GM19240 (cell line): ENCODE results near the gene PLBD2.
A peak's percentile ranks its signal among the peaks of the same experiment; 100 is the strongest.

Experiments
- DNase-seq: peaks from one replicate; pipeline ENCODE4 v3.0.0; 2011; ENCODE audit warnings: low spot score; ENCODE audit not compliant: insufficient read length

PLBD2 gene

DNA sequence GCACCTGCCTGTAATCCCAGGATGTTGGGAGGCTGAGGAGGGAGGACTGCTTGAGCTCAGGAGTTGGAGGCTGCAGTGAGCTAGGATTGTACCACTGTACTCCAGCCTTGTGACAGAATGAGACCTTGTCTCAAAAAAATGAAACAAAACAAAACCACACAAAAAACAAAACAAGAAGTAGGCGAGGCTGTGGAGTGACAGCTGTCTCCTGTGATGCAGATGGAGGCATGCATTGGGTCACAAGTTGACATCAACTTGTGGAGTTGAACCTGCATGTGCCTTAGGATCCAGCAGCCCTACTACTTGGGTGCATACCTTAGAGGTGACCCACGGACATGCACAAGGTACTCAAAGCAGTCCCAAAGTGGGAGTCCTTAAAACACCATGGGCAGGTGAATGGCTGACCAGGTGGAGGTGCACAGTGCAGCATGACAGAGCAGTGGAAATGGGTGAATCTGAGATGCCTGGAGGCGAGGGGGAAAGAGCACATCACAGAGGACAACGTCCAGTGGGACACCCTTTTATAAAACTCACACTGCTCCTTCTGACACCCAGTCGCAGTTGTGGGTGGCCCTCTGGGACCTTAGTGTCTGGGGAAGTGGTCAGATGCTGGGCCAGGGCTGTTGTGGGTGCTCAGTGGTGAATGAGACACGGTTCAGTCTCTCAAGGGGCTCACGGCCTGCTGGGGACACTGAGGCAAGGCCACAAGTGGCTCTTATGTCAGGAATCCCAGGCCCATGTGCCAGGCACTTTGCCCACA lies 12.7 kb downstream of the PLBD2 start:
- no peak for DNase-seq

DNA sequence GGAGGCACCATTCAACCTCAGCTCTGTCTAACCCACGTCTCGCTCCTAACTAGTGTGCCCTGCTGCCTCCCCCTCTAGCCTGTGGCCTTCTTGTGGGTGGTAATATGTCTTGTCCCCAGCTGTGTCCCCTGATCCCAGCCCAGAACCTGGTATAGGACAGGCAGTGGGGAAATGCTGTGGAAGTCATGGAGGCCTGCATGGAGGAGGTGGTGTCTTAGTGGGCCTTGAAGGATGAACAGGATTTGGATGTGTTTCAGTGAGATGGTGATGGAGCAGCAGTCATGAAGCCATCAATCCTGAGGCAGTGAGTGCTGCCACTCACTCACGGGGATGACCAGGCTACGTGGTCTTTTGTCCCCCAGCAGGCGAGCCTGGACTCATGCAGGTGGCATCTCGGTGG lies 13.4 kb downstream of the PLBD2 start:
- no peak for DNase-seq

DNA sequence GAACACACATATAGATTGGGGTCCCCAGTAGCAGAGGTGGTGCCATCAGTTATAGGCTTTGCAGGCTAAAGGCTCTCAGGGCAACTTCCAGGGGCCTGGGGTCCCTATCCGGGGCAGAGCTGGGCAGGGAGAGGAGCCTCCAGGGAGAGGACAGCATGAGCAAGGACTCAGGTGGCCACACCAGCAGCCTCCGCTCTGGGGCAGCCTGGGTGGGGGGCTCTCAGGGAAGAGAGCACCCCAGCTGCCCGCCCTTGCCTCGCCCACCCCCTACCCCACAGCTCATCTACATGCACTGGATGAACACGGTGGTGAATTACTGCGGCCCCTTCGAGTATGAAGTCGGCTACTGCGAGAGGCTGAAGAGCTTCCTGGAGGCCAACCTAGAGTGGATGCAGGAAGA lies 14.0 kb downstream of the PLBD2 start:
- no peak for DNase-seq

DNA sequence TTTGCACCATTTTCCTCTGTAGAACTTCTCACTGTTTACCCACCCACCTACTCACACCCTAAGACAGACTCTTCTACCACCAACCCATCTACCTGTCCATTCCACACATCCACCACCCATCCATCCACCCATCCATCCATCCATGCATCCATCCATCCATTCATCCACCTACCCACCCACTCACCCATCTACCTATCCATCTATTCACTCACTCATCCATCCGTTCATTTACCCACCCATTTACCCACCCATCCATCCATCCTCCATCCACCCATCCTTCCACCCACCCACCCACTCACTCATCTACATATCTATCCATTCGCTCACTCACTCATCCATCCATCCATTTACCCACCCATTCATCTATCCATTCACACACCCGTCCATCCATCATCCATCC lies 15.1 kb downstream of the PLBD2 start:
- no peak for DNase-seq

- no peak for DNase-seq
Measured at GRCh38 chr12:113373969-113374368, 15.6 kb downstream of the PLBD2 start.

DNA sequence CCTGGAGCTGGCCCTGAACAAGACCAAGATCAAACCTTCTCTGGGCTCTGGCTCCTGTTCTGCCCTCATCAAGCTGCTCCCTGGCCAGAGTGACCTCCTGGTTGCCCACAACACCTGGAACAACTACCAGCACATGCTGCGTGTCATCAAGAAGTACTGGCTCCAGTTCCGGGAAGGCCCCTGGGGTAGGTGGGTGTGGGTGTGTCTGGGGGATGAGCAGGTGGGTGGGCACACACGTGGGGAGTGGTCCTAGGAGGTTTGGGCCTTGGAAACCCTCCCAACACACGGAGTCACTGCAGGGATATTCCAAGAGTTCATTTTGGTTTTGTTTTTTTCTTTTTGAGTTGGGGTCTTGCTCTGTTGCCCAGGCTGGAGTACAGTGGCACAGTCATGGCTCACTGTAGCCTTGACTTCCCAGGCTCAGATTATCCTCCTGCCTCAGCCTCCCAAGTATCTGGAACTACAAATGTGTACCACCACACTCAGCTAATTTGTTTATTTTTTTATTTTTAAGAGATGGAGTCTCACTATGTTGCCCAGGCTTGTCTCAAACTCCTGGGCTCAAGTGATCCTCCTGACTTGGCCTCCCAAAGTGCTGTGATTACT lies 16.5 kb downstream of the PLBD2 start:
- DNase-seq, result no peak

GRCh38 chr12:113378291-113378690 lies 19.9 kb downstream of the PLBD2 start:
- DNase-seq, result no peak

DNA sequence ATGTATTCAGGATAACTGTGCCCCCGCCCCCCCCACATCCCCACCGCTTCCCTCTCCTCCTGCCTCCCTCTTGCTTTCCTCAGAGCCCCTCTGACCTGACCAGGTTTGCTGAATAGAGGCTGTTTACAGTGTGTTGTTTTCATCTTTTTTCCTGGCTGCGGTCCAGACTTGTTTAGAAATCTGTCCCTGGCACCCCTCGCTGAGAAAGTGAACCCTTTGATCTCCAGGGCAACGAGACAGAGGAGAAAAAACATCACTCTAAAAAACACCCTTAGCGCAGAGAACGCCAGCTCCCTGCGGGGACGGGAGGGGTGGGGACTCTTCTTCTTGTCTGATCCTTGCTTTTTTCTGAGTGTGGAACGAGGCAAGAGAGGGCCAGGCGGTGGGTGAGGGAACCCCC lies 22.8 kb downstream of the PLBD2 start:
- DNase-seq, result no peak

- DNase-seq, result no peak
Measured at GRCh38 chr12:113382206-113382605, 23.8 kb downstream of the PLBD2 start.

DNA sequence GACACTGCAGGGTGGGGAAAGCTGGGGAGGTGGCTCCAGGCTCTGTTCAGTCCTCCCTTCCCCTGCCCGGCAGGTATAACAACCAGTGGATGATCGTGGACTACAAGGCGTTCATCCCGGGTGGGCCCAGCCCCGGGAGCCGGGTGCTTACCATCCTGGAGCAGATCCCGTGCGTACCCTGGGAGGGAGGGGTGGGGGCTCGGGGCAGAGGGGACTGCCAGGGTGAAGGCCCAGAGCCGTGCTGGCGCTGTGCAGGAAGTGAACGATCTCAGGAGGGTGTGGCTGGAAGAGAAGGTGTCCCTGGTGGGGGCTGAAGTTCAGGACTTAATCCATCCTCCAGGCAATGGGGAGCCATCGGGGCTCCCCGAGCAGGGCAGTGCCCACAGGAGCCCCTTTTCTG lies 26.4 kb downstream of the PLBD2 start:
- DNase-seq, result no peak

- DNase-seq, result no peak
Measured at GRCh38 chr12:113385282-113385882, 27.0 kb downstream of the PLBD2 start.

- DNase-seq, result no peak
Measured at GRCh38 chr12:113386866-113387566, 28.6 kb downstream of the PLBD2 start.

DNA sequence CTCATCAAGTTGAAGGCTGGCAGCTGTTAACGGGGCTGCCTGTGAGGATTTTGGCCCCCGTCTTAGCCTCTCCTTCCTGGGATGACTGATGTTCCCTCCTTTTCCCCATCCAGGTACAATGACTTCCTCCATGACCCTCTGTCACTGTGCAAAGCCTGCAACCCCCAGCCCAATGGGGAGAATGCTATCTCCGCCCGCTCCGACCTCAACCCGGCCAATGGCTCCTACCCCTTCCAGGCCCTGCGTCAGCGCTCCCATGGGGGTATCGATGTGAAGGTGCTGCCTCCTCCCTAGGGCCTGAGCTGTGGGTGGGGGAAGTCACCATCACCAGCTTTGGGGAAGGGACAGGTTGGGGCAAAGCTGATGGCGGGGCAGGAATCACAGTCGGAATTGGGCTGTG lies 29.2 kb downstream of the PLBD2 start:
- no peak for DNase-seq

GRCh38 chr12:113388351-113388750 lies 30.0 kb downstream of the PLBD2 start:
- no peak for DNase-seq

GRCh38 chr12:113390064-113391043 lies 32.0 kb downstream of the PLBD2 start:
- no peak for DNase-seq

- DNase-seq, result no peak
Measured at GRCh38 chr12:113391145-113391544, 32.8 kb downstream of the PLBD2 start.

DNA sequence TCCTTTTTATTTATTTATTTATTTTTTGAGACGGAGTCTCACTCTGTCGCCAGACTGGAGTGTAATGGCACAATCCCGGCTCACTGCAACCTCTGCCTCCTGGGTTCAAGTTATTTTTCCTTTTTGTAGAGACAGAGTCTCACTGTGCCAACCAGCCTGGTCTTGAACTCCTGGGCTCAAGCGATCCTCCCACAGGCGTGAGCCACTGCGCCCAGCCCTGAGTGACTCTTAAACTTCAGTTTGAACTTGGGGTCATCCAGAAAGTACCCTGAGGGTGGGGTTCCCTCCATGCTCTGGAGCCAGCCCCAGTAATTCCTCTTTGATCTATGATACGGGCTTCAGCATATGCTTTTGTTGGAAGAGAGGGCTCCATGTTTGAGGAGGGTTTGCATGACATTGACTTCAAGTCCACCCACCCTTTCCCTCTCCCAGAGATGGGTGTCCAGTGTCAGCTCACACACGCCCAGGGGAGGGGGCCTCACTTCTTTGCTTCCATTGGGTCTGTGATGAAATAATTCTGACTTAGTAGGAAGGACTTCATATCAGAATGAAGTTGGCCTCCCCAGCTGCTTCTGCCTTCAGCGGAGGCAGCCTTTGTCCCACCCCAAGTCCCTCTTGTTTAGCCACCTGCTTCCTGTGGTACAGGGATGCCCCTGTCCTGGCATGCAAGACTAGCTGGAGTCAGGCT lies 33.4 kb downstream of the PLBD2 start:
- DNase-seq, result no peak

GRCh38 chr12:113392520-113392919 lies 34.1 kb downstream of the PLBD2 start:
- DNase-seq, result no peak

DNA sequence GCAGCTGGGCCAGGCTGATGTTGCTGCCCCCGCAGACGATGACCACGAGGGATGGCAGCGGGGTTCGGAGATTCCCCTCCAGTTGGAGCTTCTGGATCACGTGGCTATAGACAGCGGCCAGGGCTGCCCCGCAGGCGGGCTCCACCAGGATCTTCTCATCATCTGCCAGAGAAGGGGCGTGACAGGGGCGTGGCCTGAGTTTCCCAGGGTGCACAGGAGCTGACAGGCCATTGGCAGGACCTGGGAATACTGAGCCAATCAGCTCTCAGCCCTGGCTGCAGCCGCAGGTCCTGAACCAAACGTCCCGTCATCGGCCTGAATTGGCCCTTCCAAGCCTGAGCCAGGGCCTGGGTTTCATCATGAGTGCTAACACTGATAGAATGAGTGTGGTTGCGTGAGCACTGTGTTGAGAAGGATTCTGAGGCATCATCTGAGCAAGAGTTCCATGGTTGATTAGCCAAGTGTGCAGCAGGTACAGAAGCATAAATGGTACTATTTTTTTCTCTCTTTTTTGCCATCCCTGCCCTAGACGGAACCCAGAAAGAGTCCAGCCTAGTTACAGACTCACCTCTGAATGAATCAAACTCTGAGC lies 34.7 kb downstream of the PLBD2 start:
- DNase-seq, result peak; percentile 33

DNA sequence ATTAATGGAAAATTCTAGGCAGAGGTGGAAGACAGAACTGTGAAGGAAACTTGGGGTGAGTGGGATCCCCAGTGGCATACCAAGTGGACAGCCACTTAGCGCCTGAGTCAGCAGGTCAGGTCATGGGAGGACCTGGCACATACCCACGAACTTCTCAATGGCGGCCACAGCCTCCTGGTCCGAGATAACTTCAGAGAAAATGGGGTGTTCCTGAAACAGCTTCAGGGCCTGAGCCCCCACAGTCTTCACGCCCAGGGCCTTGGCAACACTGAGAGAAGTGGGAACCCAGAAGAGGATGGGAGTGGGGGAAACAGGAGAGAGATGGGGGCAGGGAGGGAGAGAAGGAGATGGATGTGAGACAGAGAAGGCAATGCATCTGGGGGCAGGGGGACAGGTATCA lies 35.4 kb downstream of the PLBD2 start:
- DNase-seq, result no peak
